CD4-positive, alpha-beta T cell treated with Interleukin-21 for 1 hour (primary cell): ENCODE data around the gene BCKDHB.

ENCODE experiments used
- DNase-seq: peaks from one replicate; pipeline ENCODE4 v3.0.0-alpha.2; 2020

The BCKDHB gene

GRCh38 chr6:80338201-80338836 is 231.8 kb downstream of the BCKDHB start:
- peak; percentile 53 for DNase-seq

DNA sequence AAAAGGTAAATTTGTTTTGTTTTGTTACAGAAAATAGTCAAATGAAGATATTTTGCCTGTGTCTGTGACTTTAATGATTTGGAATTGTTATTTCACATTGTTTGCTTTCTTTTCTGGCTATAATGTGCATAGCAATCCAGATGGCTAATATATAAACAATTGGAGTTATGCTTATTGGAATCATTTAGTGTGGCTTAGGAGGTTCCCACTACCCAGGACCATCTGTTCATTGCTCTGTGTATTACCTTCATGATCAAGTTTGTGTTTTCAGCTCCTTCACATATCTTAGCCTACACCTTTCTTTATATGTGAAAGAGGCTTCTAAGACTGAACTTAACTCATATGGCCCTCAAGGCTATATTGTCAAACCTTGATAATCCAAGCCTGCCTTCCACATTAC is 232.9 kb downstream of the BCKDHB start:
- DNase-seq, result no peak

- no peak for DNase-seq
Observed at GRCh38 chr6:80340280-80340679, 233.8 kb downstream of the BCKDHB start.

DNA sequence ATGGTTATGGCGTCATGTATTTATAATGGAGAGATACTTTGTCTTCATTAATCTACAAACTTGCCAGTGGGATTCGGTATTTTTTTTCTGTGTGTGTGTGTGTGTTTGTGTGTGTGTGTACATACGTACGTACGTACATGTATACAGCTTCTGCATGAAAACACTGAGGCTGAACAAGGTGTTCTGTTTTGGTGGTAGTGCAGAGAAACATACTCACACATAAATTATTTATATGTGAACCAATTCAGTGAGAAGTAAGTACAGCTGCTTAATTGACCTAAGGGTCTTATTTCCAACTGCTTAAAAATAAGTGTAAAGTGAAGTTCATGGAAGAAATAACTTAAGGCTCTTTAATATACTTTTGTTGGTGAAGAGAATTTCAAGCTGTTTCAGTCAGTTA is 234.2 kb downstream of the BCKDHB start:
- DNase-seq, result no peak

DNA sequence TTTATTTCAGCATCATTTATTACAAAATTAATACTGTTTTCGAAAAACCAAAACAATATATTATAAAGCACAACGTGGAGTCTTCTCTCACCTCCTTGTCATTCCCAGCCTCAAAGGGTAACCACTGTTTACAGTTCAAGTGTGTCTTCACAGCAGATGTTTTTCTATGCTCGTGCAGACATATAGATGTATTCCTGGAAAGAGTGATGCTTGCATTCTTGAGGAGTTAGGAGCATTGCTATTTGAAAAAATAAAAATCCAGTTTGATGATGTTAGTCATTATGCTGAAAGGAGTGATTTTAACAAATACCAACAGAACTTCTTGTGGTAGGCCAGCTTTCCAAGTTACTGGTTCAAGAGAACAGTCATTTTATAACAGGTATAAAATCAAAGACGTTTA is 234.9 kb downstream of the BCKDHB start:
- no peak for DNase-seq

- no peak for DNase-seq
Observed at GRCh38 chr6:80343511-80343910, 237.0 kb downstream of the BCKDHB start.

- no peak for DNase-seq
Observed at GRCh38 chr6:80347101-80347500, 240.6 kb downstream of the BCKDHB start.

- DNase-seq, result no peak
Observed at GRCh38 chr6:80348263-80348662, 241.8 kb downstream of the BCKDHB start.

GRCh38 chr6:80356000-80356399 is 249.5 kb downstream of the BCKDHB start:
- no peak for DNase-seq

GRCh38 chr6:80356545-80356944 is 250.1 kb downstream of the BCKDHB start:
- no peak for DNase-seq

DNA sequence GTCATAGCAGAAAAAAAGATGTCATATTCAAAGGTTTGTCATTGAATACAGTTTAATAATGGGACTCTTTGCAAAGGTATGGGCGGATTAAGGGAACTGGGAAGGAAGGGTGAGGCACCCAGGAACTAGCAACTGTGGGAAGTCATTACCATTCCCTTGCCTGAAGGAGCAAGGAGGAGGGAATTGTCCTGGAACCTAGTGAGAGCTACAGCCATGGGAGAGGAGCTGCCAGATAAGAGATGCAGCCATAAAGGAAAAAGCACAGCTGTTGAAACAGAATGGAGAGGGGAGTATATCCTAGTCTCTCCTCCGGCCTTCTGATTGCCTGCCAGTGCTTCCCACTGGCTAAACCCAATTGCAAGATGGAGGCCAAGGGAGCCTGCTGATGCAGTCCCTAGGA is 250.6 kb downstream of the BCKDHB start:
- DNase-seq, result no peak

DNA sequence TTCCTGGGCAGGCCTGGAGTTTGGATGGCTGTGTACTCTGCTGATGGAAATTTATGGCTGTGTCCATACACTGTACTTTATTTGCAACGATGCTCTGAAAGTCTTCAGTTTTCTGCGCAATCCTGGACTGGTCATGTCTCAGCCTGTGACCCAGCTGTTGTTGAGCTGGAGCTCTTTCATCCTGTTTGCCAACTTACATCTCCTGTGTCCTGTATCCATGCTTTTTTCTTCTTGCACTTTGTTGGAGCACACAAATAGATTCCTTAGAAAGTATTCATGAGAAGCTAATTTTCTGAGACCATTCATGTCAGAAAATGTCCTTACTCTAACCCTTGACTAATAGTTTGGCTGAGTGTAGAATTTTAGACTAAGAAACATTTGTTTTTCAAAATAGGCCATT is 251.2 kb downstream of the BCKDHB start:
- DNase-seq, result no peak

DNA sequence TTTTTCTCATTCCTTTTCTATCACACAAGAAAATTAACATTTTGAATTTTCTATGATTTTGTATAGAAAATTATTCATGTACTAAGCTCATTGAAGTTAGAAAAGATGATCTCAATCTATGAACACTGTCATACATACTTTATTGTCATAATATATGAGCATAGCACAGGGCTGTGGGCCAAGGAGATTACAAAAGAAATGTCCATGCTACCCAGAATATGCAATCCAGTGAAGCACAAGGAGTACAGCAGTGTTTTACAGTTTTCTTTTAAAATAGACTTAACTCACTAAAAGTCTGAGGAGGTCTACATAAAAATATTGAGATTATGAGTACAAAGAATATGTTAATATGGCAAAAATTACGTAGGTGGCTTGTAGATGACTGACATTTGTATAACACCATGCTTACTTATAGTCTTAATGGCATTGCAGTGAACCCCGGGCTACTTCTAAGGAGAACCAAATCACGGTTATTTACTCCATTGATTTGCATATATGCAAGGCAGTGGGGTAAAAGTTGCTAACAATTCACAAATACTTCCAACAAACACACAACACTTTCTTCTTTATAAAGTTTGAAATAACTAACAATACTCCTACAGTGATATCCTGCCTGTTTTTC is 257.1 kb downstream of the BCKDHB start:
- no peak for DNase-seq

DNA sequence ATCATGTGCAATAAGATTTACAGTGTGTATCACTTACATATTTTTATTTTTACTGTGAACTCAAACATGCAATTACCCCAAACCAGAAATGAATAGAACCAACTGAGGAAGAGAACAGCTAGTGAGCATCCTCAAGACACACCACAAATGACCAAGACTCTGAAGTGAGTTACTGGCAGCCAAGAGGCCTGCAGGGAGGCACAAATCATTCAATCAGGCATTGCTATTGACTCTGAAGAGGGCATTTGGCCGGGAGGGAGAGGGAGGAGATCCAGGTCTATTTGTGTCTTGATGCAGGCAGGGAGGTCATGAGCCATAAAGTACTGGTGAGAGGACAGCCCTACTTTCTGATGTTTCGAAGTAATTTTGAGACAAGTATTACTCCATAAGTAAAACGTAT is 257.7 kb downstream of the BCKDHB start:
- no peak for DNase-seq

DNA sequence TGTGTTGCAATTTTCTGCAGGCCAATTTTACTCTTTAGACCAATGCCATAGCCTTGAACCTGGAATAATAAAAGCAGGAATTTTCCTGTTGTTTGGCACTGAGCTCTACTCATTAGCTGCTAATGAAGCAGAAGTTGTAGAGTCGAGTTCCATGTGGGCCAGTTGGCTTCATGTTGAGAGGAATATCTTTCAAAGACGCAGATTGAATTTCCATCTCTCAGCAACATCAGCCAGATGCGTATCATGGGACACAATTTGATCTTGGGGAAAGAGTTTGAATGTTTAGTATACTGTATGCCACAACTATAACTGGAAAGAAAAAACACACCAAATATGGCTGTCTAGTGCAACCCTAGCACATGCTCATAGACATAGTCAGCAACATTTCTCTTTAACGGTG is 259.6 kb downstream of the BCKDHB start:
- DNase-seq, result no peak

DNA sequence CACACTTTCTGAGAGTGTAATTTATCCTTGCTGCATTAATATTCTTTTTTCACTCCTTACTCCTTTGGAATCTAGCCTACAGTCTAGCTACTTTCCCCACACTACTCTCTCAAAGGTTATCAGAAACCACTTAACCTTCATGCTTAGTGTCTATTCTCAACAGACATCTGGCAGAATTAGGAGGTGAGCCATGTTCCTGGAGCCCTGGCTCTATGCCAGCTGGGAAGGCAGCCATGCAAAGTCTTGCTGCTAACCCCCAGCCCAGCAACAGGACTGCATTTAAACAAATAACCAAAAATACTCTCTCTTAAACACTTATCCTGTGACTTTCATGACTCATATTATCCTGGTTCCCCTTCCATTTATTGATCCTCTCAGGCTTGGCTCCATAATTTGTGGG is 260.2 kb downstream of the BCKDHB start:
- DNase-seq, result no peak

- no peak for DNase-seq
Observed at GRCh38 chr6:80376411-80376810, 269.9 kb downstream of the BCKDHB start.

DNA sequence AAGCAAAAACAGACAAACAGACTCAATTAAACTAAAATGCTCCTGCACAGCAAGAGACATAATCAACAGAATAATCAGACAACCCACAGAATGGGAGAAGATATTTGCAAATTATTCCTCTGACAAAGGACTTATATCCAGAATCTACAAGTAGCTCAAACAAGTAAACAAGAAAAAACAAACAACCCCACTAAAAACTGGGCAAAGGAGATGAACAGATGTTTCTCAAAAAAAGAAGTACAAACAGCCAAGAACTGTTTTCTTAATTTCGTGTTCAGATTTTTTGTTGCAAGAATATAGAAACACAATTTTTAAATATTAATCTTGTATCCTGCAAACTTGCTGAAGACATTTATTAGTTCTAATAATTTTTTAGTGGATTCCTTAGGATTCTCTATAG is 274.1 kb downstream of the BCKDHB start:
- no peak for DNase-seq

- DNase-seq, result no peak
Observed at GRCh38 chr6:80382811-80383210, 276.3 kb downstream of the BCKDHB start.

DNA sequence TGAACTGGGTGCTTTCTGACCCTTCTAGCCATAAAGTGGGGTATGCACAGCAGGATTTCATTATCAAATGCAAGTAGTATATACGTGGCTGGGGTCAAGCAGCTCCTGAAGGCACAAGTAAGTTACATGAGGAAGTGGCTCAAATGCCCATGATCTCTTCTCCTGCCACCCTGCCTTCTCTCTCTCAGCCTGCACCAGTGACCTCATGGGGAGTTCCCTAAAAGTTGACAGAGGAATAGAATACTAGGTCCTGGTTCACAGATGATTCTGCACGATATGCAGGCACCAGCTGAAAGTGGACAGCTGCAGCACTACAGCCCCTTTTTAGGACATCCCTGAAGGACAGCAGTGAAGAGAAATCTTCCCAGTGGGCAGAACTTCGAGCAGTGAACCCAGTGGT is 282.0 kb downstream of the BCKDHB start:
- no peak for DNase-seq
